ENCODE data around the gene PKDCC. TPM values are rescaled to one million over a fixed set of nuclear protein-coding genes. Genes with fewer than 3 reads are reported as not detected.

Gene PKDCC
- total and polyA plus RNA-seq, 2 of the 8 experiments (the other 6 are each of a cell fraction or from before 2014, with no cell fraction given), result 49.9 to 80.1 TPM

- TF ChIP-seq CHD7 (IDR thresholded peaks at IDR 0.05; ENCODE audit: insufficient replicate concordance, low read length) (no peak), RBBP5 (IDR thresholded peaks at IDR 0.05; ENCODE audit: borderline replicate concordance, low read depth, low read length) (no peak), POU5F1 (IDR thresholded peaks at IDR 0.05; ENCODE audit: low read depth, low read length) (no peak), ASH2L (IDR thresholded peaks at IDR 0.05; ENCODE audit: low read length) (no peak), KDM5A (IDR thresholded peaks at IDR 0.05; ENCODE audit: low read length) (no peak), MAX (IDR thresholded peaks at IDR 0.05) (no peak), TCF12 (IDR thresholded peaks at IDR 0.05; ENCODE audit: low read depth, low read length) (no peak)
Observed at GRCh38 chr2:42061839-42062238, 14.0 kb downstream of the PKDCC start (continued).
